ENCODE results near the gene PARD3. TPM values are rescaled to one million over a fixed set of nuclear protein-coding genes. Genes with fewer than 3 reads are reported as not detected.
"Not testable (repeated sequence)": the region's sequence is repeated elsewhere in the genome, so short reads cannot be mapped to it uniquely, and the experiment has no call there.

The PARD3 gene
- total RNA-seq, 1 experiment from 2014 or later: 46.3 TPM

- RAD21 ChIA-PET (ENCODE audit: low non-redundant PET in 1 of 2, low total read pairs in 2 of 2, uncharacterized antibody in 2 of 2, unreplicated experiment in 2 of 2); H3K27me3 ChIP-seq (ENCODE audit: insufficient read depth, low read length); H2AFZ ChIP-seq (ENCODE audit: low read depth, low read length, poor library complexity, severe bottlenecking); H3K9me3 ChIP-seq (ENCODE audit: control insufficient read depth in 1 of 2, insufficient read depth in 1 of 2, low read depth in 1 of 2, low read length in 2 of 2); H3K9ac ChIP-seq (ENCODE audit: low read length); H3K36me3 ChIP-seq (ENCODE audit: control insufficient read depth in 1 of 2, insufficient read depth in 2 of 2, low read length in 2 of 2); H3K9me2 ChIP-seq (ENCODE audit: insufficient read depth); H3K4me3 ChIP-seq (replicated peaks in 1 of 2; ENCODE audit: low read depth in 1 of 2, low read length in 2 of 2); H3K4me1 ChIP-seq (ENCODE audit: control insufficient read depth in 1 of 2, insufficient read depth in 2 of 2, low read length in 2 of 2); H3K4me2 ChIP-seq (ENCODE audit: low read length); intact Hi-C loops (cut with micrococcal nuclease); H3K27ac ChIP-seq (ENCODE audit: low read depth, low read length); BruUV-seq (replicated peaks); ATAC-seq; CTCF ChIA-PET; DNase-seq (ENCODE audit: low read depth, low spot score); POLR2A ChIA-PET: not testable (repeated sequence)
- H4K20me1 ChIP-seq (ENCODE audit: insufficient read depth): peaks cover 10% of the 10 kb centered on the region; the same call in 1 of the 2 replicates
- H3K79me2 ChIP-seq (ENCODE audit: insufficient read depth, low read length): peaks cover 88% of the 10 kb centered on the region
Measured at GRCh38 chr10:34793581-34793980, 21.5 kb downstream of the PARD3 start.

GRCh38 chr10:34792881-34793280, 22.2 kb downstream of the PARD3 start:
- no peak for TF ChIP-seq CEBPB (IDR thresholded peaks at IDR 0.05; ENCODE audit: low read depth)
- TF ChIP-seq TCF7L2 (IDR thresholded peaks at IDR 0.05; ENCODE audit: borderline replicate concordance, extremely low read depth, insufficient read depth, insufficient read length): no peak
- H3K27ac ChIP-seq (ENCODE audit: low read depth, low read length): no peak overlapping the region
- CTCF ChIA-PET: no interaction called here
- no peaks in the 10 kb centered on the region for H3K9me3 ChIP-seq (ENCODE audit: control insufficient read depth in 1 of 2, insufficient read depth in 1 of 2, low read depth in 1 of 2, low read length in 2 of 2)
- intact Hi-C loops (cut with micrococcal nuclease): no loop called here
- POLR2A ChIA-PET: no interaction called here
- H2AFZ ChIP-seq (ENCODE audit: low read depth, low read length, poor library complexity, severe bottlenecking): no peak overlapping the region
- H3K36me3 ChIP-seq (ENCODE audit: control insufficient read depth in 1 of 2, insufficient read depth in 2 of 2, low read length in 2 of 2): no peaks in the 10 kb centered on the region
- H3K4me2 ChIP-seq (ENCODE audit: low read length): no peak overlapping the region
- RAD21 ChIA-PET (ENCODE audit: low non-redundant PET in 1 of 2, low total read pairs in 2 of 2, uncharacterized antibody in 2 of 2, unreplicated experiment in 2 of 2): no interaction called here
- peaks cover 10% of the 10 kb centered on the region; the same call in 1 of the 2 replicates for H4K20me1 ChIP-seq (ENCODE audit: insufficient read depth)
- no peak overlapping the region for H3K9ac ChIP-seq (ENCODE audit: low read length)
- ATAC-seq (no peak), DNase-seq (ENCODE audit: low read depth, low spot score) (no peak)
- BruUV-seq (replicated peaks): no TSS peak
- H3K4me1 ChIP-seq (ENCODE audit: control insufficient read depth in 1 of 2, insufficient read depth in 2 of 2, low read length in 2 of 2): peaks cover 0 to 6% of the 10 kb centered on the region in 2 experiments; a peak in 2 of 4 replicates
- no peaks in the 10 kb centered on the region for H3K9me2 ChIP-seq (ENCODE audit: insufficient read depth)
- H3K27me3 ChIP-seq (ENCODE audit: insufficient read depth, low read length): no peaks in the 10 kb centered on the region
- no peak overlapping the region for H3K4me3 ChIP-seq (replicated peaks in 1 of 2; ENCODE audit: low read depth in 1 of 2, low read length in 2 of 2)
- peaks cover 90% of the 10 kb centered on the region for H3K79me2 ChIP-seq (ENCODE audit: insufficient read depth, low read length)

GRCh38 chr10:34791947-34792346, 23.1 kb downstream of the PARD3 start:
- CTCF ChIA-PET: no interaction called here
- intact Hi-C loops (cut with micrococcal nuclease): no loop called here
- no TSS peak for BruUV-seq (replicated peaks)
- TF ChIP-seq POLR2A (IDR thresholded peaks at IDR 0.05; ENCODE audit: borderline replicate concordance, extremely low read depth, insufficient read depth, insufficient read length) (no peak), ELF1 (IDR thresholded peaks at IDR 0.05; ENCODE audit: borderline replicate concordance, low read depth) (no peak), FOSL1 (IDR thresholded peaks at IDR 0.05; ENCODE audit: low read depth) (no peak), ZBTB33 (IDR thresholded peaks at IDR 0.05; ENCODE audit: extremely low read depth, insufficient replicate concordance, low read length) (no peak), ZNF274 (IDR thresholded peaks at IDR 0.05; ENCODE audit: low read depth, low read length) (no peak), CEBPB (IDR thresholded peaks at IDR 0.05; ENCODE audit: low read depth) (no peak), SP1 (IDR thresholded peaks at IDR 0.05; ENCODE audit: low read depth) (no peak), JUND (IDR thresholded peaks at IDR 0.05) (no peak), CTCF (IDR thresholded peaks at IDR 0.05 in 2 of 3, conservative IDR thresholded peaks at IDR 0.05 in 1 of 3; ENCODE audit: borderline replicate concordance in 1 of 3, insufficient read depth in 1 of 3, low read depth in 2 of 3, low read length in 2 of 3) (no peak)

More at GRCh38 chr10:34791947-34792346, 23.1 kb downstream of the PARD3 start:
- no peak overlapping the region for H3K27ac ChIP-seq (ENCODE audit: low read depth, low read length)
- H4K20me1 ChIP-seq (ENCODE audit: insufficient read depth): peaks cover 10% of the 10 kb centered on the region; the same call in 1 of the 2 replicates
- ChIA-PET RAD21 (ENCODE audit: low non-redundant PET in 1 of 2, low total read pairs in 2 of 2, uncharacterized antibody in 2 of 2, unreplicated experiment in 2 of 2) (interaction anchor here in 1 of 2 experiments (0.6 kb wide), 1 partner anchor 701 kb away, joined by 3 read pairs; no protein-coding TSS in a partner anchor), POLR2A (no interaction called here)
- no peak overlapping the region for H3K4me3 ChIP-seq (replicated peaks in 1 of 2; ENCODE audit: low read depth in 1 of 2, low read length in 2 of 2)
- H3K9me2 ChIP-seq (ENCODE audit: insufficient read depth): no peaks in the 10 kb centered on the region
- H3K79me2 ChIP-seq (ENCODE audit: insufficient read depth, low read length): peaks cover 89% of the 10 kb centered on the region
- H3K36me3 ChIP-seq (ENCODE audit: control insufficient read depth in 1 of 2, insufficient read depth in 2 of 2, low read length in 2 of 2): no peaks in the 10 kb centered on the region
- no peak overlapping the region for H3K9ac ChIP-seq (ENCODE audit: low read length)
- DNase-seq (ENCODE audit: low read depth, low spot score) (no peak), ATAC-seq (peak; percentile 53)
- H2AFZ ChIP-seq (ENCODE audit: low read depth, low read length, poor library complexity, severe bottlenecking): no peak overlapping the region
- H3K4me2 ChIP-seq (ENCODE audit: low read length): no peak overlapping the region
- H3K27me3 ChIP-seq (ENCODE audit: insufficient read depth, low read length): no peaks in the 10 kb centered on the region
- no peaks in the 10 kb centered on the region for H3K9me3 ChIP-seq (ENCODE audit: control insufficient read depth in 1 of 2, insufficient read depth in 1 of 2, low read depth in 1 of 2, low read length in 2 of 2)
- H3K4me1 ChIP-seq (ENCODE audit: control insufficient read depth in 1 of 2, insufficient read depth in 2 of 2, low read length in 2 of 2): peaks cover 0 to 6% of the 10 kb centered on the region in 2 experiments; a peak in 2 of 4 replicates

All from HCT116 (cell line).